NCI-H69 (cell line): ENCODE data around the gene AKT1S1.

ENCODE experiments used
- DNase-seq: peaks from one replicate; lab custom pipeline; 2025; lab: John Stamatoyannopoulos, UW

AKT1S1 gene

GRCh38 chr19:49854378-49855263, 22.5 kb downstream of the AKT1S1 start:
- DNase-seq, result no peak

GRCh38 chr19:49853852-49854377, 23.2 kb downstream of the AKT1S1 start:
- no peak for DNase-seq

- DNase-seq, result no peak
Measured at GRCh38 chr19:49852631-49853126, 24.5 kb downstream of the AKT1S1 start.

- peak; percentile 85 for DNase-seq
Measured at GRCh38 chr19:49851456-49852259, 25.5 kb downstream of the AKT1S1 start.

GRCh38 chr19:49850487-49851342, 26.4 kb downstream of the AKT1S1 start, which contains the start of gene PTOV1:
TSS of gene PTOV1 (plus strand) at chr19:49851159.
- peak; percentile 97 for DNase-seq

GRCh38 chr19:49850221-49850486, 27.0 kb downstream of the AKT1S1 start:
- no peak for DNase-seq

GRCh38 chr19:49849433-49850220, 27.5 kb downstream of the AKT1S1 start:
- DNase-seq, result no peak

- no peak for DNase-seq
Measured at GRCh38 chr19:49848938-49849337, 28.2 kb downstream of the AKT1S1 start.

- no peak for DNase-seq
Measured at GRCh38 chr19:49847731-49848696, 29.1 kb downstream of the AKT1S1 start.

GRCh38 chr19:49846408-49846807, 30.7 kb downstream of the AKT1S1 start:
- no peak for DNase-seq

- peak; percentile 14 for DNase-seq
Measured at GRCh38 chr19:49845414-49845813, 31.7 kb downstream of the AKT1S1 start.

- DNase-seq, result no peak
Measured at GRCh38 chr19:49844138-49845095, 32.7 kb downstream of the AKT1S1 start.

- no peak for DNase-seq
Measured at GRCh38 chr19:49843265-49843664, 33.9 kb downstream of the AKT1S1 start.

- DNase-seq, result no peak
Measured at GRCh38 chr19:49840736-49841249, 36.4 kb downstream of the AKT1S1 start.

- DNase-seq, result no peak
Measured at GRCh38 chr19:49840321-49840720, 36.8 kb downstream of the AKT1S1 start.

- no peak for DNase-seq
Measured at GRCh38 chr19:49839713-49840112, 37.4 kb downstream of the AKT1S1 start.

GRCh38 chr19:49838885-49839588, 38.1 kb downstream of the AKT1S1 start:
- DNase-seq, result no peak

GRCh38 chr19:49837425-49837824, 39.7 kb downstream of the AKT1S1 start:
- no peak for DNase-seq
